Vagina (tissue), 2 donors: ENCODE results near the gene MT1E. TPM values are rescaled to one million over a fixed set of nuclear protein-coding genes. Genes with fewer than 3 reads are reported as not detected.
"Not testable (repeated sequence)": the region's sequence is repeated elsewhere in the genome, so short reads cannot be mapped to it uniquely, and the experiment has no call there.

Experiments used
- DNase-seq, 2 donors: peaks; one replicate each; pipeline ENCODE4 v3.0.0-alpha.2; 2017; ENCODE audit errors: extremely low spot score in 2 of 2
- H3K27ac ChIP-seq: fragments of 200-600 bp; sonication (generic); one replicate; pipeline ENCODE4 v1.5.1; 2019
- H3K27me3 ChIP-seq: fragments of 200-600 bp; sonication (generic); one replicate; pipeline ENCODE4 v1.5.1; 2019
- H3K36me3 ChIP-seq, 2 donors: fragments of 200-600 bp; sonication (generic); one replicate each; pipeline ENCODE4 v1.5.1; 2017 to 2019
- H3K4me1 ChIP-seq: fragments of 200-600 bp; sonication (generic); one replicate; pipeline ENCODE4 v1.5.1; 2019
- H3K4me3 ChIP-seq, 2 donors: fragments of 200-600 bp; sonication (generic); 1 replicate in 1 of 2; 2 replicates in 1 of 2; pipeline ENCODE4 v1.5.1; 2016 to 2019
- H3K9me3 ChIP-seq: fragments of 200-600 bp; sonication (generic); one replicate; pipeline ENCODE4 v1.5.1; 2019
- CTCF ChIP-seq, 3 experiments: fragments of 450-650 bp in 2 of 3; fragments of 200-600 bp in 1 of 3; sonication (generic) in 1 of 3; IDR thresholded peaks; one replicate each; pipeline ENCODE4 v1.5.1; 2017 to 2019; ENCODE audit warnings: antibody characterized with exemption in 3 of 3, mild to moderate bottlenecking in 2 of 3, moderate library complexity in 2 of 3
- POLR2A ChIP-seq, 2 donors: fragments of 450-650 bp; IDR thresholded peaks; one replicate each; pipeline ENCODE4 v1.6.1; 2017; ENCODE audit warnings: antibody characterized with exemption in 2 of 2, mild to moderate bottlenecking in 2 of 2, moderate library complexity in 2 of 2
- POLR2AphosphoS5 ChIP-seq, 2 donors: sonication (generic); formaldehyde crosslinking; IDR thresholded peaks; one replicate each; pipeline ENCODE4 v1.9.0; 2017; ENCODE audit warnings: antibody characterized with exemption in 2 of 2, mild to moderate bottlenecking in 2 of 2, low read depth in 1 of 2; ENCODE audit not compliant: insufficient read depth in 1 of 2
- intact Hi-C: fragments of 100-400 bp; cut with DNase I; formaldehyde crosslinking; loops from one replicate; pipeline ENCODE4 v1.15.1; 2023
- total RNA-seq: library from RNA; depleted of rRNA; stranded (reverse); fragments of >200 nt; gene quantifications from one replicate; pipeline ENCODE4 v1.2.3, GENCODE V29; 2016

MT1E gene
- total RNA-seq, 1 donor from 2014 or later: 564 TPM

- DNase-seq: peak in 1 of 2 donors; percentile 92
- TF ChIP-seq CTCF (IDR thresholded peaks at IDR 0.05) (no peak), POLR2AphosphoS5 (IDR thresholded peaks at IDR 0.05; ENCODE audit: insufficient read depth in 1 of 2, low read depth in 1 of 2) (peak in 1 of 2 donors; percentile 57), POLR2A (IDR thresholded peaks at IDR 0.05) (no peak)
- Histone ChIP-seq H3K9me3 (no peaks in the 10 kb centered on the region), H3K4me3 (peak within 1 kb of the TSS; percentile 52 to 62), H3K4me1 (peaks cover 22% of the 10 kb centered on the region), H3K27ac (peak within 1 kb of the TSS; percentile 57), H3K36me3 (no peaks in the 10 kb centered on the region), H3K27me3 (no peaks in the 10 kb centered on the region)
- intact Hi-C loops: no loop called here
Measured at GRCh38 chr16:56657555-56658326, 32.2 kb downstream of the MT1E start, which contains the start of gene MT1F. MT1F (plus strand) TSS chr16:56657959; CDS start chr16:56658059, 100 bp downstream.

GRCh38 chr16:56658327-56658875 is 32.8 kb downstream of the MT1E start:
- TF ChIP-seq POLR2A (IDR thresholded peaks at IDR 0.05): no peak

GRCh38 chr16:56662357-56663354 is 37.1 kb downstream of the MT1E start:
- intact Hi-C loops: no loop called here
- Histone ChIP-seq H3K27me3 (no peaks in the 10 kb centered on the region), H3K27ac (no peak overlapping the region), H3K9me3 (no peaks in the 10 kb centered on the region), H3K4me3 (peak overlapping the region; percentile 13 to 23), H3K4me1 (peaks cover 24% of the 10 kb centered on the region), H3K36me3 (no peaks in the 10 kb centered on the region)
- no peak for TF ChIP-seq POLR2A (IDR thresholded peaks at IDR 0.05)
- no peak for TF ChIP-seq POLR2AphosphoS5 (IDR thresholded peaks at IDR 0.05; ENCODE audit: insufficient read depth in 1 of 2, low read depth in 1 of 2)
- TF ChIP-seq CTCF (IDR thresholded peaks at IDR 0.05): no peak
- no peak for DNase-seq

More at GRCh38 chr16:56658327-56658875, 32.8 kb downstream of the MT1E start:
- peak overlapping the region; percentile 52 to 62 for H3K4me3 ChIP-seq
- H3K9me3 ChIP-seq: no peaks in the 10 kb centered on the region
- intact Hi-C loops: no loop called here
- no peak for DNase-seq
- H3K27me3 ChIP-seq: no peaks in the 10 kb centered on the region
- H3K27ac ChIP-seq: no peak overlapping the region
- H3K4me1 ChIP-seq: peaks cover 27% of the 10 kb centered on the region
- H3K36me3 ChIP-seq: no peaks in the 10 kb centered on the region

GRCh38 chr16:56664506-56664905 is 38.9 kb downstream of the MT1E start:
- TF ChIP-seq POLR2AphosphoS5 (IDR thresholded peaks at IDR 0.05; ENCODE audit: insufficient read depth in 1 of 2, low read depth in 1 of 2): no peak
- no peak for TF ChIP-seq CTCF (IDR thresholded peaks at IDR 0.05)
- no peak for TF ChIP-seq POLR2A (IDR thresholded peaks at IDR 0.05)
- H3K4me1 ChIP-seq: peaks cover 26% of the 10 kb centered on the region
- intact Hi-C loops: no loop called here
- no peak for DNase-seq
- H3K27me3 ChIP-seq: no peaks in the 10 kb centered on the region
- H3K4me3 ChIP-seq: no peak overlapping the region
- H3K9me3 ChIP-seq: no peaks in the 10 kb centered on the region
- H3K27ac ChIP-seq: no peak overlapping the region
- H3K36me3 ChIP-seq: no peaks in the 10 kb centered on the region

- H3K9me3 ChIP-seq, H3K27me3 ChIP-seq, DNase-seq, intact Hi-C loops, H3K4me3 ChIP-seq, H3K27ac ChIP-seq, H3K36me3 ChIP-seq: not testable (repeated sequence)
- H3K4me1 ChIP-seq: peaks cover 31% of the 10 kb centered on the region
Measured at GRCh38 chr16:56665286-56666261, 40.0 kb downstream of the MT1E start.
